Non-pigmented ciliary epithelial cell (primary cell): ENCODE measurements around the gene PTPRT.

Experiments used
- DNase-seq: peaks from one replicate; pipeline ENCODE4 v3.0.0-alpha.2; 2010; ENCODE audit warnings: low read depth

The PTPRT gene

GRCh38 chr20:43189554-43190331 is at the start of gene PTPRT:
Gene PTPRT, minus strand, starts transcription at chr20:43189906. Its CDS starts 173 bp downstream, at chr20:43189733.
- DNase-seq: no peak

DNA sequence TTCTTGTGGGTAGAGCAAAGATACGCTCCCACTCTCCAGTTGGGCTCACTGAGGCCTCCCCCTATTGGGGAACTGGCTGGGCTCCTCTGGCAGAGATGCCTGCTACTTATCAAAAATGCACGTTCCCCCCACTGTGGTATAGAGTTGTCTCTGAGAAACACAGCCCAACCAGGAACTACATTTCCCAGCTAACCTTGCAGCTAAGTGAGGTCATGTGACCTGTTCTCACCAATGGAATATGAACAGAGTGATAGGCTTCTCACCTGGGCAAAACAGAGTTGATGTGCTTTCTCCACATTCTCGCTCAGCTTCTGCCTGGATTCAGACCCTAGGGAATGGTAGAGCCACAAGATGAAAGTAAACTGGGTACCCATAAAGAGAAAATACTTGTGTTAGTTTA is 49.1 kb upstream of the PTPRT start:
- no peak for DNase-seq

GRCh38 chr20:43238266-43238665 is 48.6 kb upstream of the PTPRT start:
- no peak for DNase-seq

- no peak for DNase-seq
These were observed 48.0 kb upstream of the PTPRT start for GRCh38 chr20:43237651-43238168.

DNA sequence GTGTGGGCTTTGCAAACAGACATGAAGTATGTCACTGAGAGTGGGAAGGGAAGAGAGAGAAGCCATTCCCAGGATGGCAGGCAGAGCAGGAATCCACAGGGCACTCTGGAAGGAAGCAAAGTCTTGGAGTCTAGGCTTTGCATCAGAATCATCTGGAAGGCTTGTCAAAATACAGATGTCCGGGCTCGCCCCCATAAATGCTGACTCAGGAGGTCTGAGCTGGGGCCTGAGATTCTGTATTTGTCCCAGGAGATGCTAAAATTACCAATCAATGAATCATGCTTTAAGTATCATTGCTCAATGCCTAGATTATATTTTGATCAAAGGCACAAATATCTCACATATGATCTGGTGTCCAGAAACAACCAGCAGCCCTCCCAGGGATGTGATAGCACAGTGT is 46.3 kb upstream of the PTPRT start:
- no peak for DNase-seq

GRCh38 chr20:43231829-43232228 is 42.1 kb upstream of the PTPRT start:
- no peak for DNase-seq

GRCh38 chr20:43229696-43230095 is 40.0 kb upstream of the PTPRT start:
- DNase-seq: no peak

- DNase-seq: peak; percentile 15
These were observed 30.9 kb upstream of the PTPRT start for GRCh38 chr20:43220612-43221011.

DNA sequence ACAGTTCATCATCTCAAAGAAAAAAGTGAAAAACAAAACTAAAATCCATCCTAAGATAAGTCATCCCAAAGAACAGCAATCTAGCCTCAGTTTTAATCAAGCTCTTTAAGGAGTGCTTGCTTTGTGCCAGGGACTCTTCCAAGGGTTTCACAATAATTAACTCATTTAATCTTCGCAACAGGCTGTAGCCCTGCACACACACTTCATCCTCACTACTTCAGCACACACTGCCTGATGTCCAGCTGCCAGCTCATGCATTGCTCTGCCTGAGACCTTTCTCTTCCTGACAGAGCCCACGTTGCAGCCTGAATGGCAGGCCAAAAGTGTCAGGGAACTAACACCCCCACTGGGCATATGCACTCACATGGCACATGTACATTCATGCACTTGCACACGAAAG is 21.2 kb upstream of the PTPRT start:
- no peak for DNase-seq

GRCh38 chr20:43209831-43210230 is 20.1 kb upstream of the PTPRT start:
- DNase-seq: no peak

- no peak for DNase-seq
These were observed 16.0 kb upstream of the PTPRT start for GRCh38 chr20:43205699-43206098.

DNA sequence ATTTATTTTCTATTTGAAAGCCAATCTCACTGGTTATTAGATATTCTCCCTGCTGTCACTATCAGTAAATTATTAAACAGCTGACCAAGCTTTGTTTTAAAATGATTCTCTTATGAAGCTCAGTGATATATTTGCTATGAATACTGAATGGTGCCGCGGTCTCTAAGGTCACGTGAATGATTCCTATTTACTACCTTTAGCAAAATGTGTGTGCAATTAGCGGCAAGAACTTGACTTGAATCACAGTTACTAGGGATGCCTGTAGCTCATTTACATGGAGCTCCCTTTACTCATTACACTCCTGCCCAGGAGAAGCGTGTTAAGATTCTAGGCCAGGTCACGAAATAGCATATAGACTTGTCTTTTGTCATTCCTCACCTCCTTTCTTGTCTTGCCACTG is 12.4 kb upstream of the PTPRT start:
- no peak for DNase-seq

DNA sequence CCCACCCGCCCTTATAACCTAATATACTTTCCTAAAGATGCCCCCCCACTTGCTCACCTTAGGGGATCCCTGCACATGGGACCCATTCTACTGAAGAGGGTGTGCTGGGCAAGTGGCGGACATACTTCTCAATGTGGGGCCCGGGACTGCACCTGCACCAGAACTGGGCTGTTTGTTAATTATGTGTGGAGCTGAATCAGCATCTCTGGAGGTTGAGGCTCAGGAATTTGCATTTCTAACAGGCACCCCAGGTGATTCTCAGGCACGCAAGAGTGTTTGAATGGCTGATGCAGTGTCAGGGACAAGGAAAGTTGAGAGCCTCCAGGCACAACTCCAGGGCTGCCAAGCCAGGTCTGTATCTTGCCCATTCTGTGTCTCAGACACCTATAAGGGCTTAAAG is 8.9 kb upstream of the PTPRT start:
- no peak for DNase-seq

GRCh38 chr20:43196243-43196642 is 6.5 kb upstream of the PTPRT start:
- DNase-seq: no peak

- no peak for DNase-seq
These were observed 4.4 kb upstream of the PTPRT start for GRCh38 chr20:43194137-43194536.

- DNase-seq: no peak
These were observed 3.7 kb upstream of the PTPRT start for GRCh38 chr20:43193443-43193842.

DNA sequence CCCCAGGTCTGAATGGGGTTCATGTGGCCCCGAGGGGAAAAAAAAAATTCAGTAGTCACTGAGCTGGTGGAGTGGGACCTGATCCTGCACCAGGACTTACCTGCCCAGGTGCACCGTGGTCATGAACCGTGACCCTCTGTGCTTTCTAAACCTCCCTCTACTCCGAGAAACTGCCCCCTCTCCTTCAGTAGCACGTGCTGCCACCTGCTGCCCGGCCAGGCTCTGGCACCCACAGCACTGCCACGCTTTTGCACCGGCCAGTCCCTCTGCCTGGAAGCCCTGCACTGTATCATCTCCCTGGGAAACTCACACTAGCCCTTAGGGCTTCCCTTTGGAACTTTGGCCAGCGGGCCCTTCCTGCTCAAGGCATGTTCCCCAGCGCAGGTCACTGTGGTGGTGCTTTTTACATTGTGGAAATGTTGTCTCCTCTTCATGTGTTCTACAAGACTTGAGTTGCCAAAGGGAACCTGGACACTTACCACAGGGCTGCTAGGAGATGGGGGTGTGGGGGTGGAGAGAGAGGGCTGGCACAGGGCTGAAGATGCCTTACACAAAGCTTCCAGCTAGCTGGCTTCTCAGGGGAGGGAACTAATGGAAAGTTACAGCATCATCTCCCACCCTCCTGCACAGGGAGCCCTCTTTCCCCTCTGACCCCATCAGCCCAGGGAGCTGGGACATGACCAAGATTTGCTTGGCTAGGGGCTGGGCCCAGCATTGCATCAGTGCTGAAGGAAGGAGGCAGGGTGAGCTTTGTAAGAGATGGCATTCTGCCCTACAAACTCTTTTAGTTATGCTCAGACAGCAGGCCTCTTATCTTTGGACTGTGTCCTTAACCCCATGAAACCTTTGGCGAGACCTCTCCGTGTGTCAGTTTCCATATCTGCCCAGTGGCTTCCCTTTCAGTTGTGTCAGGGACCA is 2.5 kb upstream of the PTPRT start:
- no peak for DNase-seq

DNA sequence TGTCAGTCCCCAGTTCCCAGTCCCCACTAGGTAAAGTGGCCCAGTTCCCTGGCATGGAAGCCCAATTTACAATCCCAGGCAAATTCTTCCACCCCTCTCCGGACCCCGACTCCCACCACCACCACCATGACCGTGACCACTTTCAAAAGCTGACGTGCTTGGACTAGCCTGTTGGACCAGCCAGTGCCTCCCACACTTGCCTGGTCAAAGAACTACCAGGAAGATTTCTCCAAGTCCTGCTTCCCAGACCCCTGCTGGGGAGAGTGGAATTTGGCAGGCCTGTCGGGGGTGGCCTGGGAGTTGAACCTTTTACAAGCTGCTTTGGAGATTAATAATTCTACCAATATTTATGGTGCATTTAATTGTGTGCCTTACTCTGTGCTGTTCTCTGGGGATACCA is 1.4 kb upstream of the PTPRT start:
- no peak for DNase-seq

DNA sequence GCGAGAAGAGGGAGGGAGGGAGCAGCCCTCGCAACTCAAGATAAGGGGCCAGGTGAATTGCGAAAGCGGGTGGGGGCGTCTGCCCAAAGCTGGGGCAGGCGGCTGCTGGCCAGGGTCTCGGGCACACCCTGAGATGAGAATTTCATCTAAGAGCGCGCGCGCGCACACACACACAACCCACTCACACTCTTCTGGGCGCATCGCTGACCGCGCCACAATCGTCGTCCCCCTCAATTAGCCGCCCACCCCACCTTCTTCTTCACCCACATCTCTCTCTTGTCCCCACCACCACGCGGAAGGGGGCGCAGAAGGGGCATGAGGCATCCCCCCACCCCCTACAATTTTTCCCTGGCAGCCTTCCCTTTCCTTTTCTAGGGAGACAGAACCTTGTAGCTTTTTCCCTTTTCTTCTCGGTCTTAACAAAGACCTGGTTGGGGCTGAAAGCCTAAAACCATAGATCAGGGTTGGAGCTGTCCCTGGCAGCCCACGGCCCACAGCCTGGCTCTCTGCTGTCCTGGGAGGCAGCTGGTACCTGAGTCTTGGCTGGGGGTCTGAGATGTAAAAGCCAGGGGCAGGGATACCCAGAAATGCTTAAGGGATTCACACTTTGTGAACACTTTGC is 737 bp upstream of the PTPRT start:
- no peak for DNase-seq

DNA sequence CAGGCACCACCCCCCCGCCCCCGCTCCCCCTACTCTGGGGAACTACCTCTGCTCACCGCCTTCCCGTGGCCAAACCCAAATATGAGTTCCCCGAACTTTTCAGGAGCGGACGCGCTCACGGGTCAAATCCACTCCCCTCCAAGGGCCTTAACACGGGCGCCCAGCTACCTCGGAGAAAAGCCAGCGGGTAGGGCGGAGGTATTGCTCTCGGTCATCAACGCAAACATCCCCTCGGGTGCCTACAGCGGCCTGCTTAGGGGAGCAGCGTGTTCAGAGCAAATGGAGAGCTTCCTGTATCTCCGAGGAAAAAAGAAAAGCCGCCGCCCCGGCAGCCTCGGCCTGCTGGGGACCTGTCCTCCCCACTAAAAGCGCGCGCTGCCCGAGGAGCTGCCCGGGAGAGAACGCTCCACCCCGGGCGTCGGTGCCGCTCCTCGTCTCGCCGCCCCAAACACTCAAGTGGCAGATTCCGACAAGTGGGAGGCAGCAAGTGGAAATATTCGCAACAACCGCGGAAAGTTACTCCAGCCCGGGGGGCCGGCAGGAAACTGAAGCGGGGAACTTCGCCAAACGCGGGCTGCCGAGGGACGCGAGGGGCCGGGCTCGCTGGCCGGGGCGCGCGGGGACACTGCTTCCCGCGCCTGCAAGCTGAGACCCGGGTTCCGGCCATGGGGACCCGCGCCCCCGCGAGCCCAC is 699 bp downstream of the PTPRT start:
- no peak for DNase-seq

DNA sequence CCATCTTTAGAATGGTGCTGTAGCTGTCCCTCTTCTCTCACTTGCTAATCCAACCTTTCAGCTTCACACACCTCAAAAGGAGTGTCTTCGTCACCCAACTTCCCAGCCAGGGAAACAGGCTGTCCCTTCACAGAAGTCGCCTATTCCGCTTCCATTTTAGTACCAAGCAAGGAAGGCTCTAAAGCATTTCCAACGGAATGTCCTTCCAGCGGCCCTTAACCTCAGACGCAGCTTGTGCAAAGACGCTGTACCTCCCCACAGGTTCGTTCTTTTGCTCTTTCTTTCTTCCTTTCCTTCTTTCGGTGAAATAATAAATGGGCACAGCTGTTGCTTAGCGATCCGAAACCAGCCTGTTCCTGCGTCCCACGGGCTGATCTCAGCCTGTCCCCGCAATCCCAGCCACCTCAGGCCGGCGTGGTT is 1.5 kb downstream of the PTPRT start:
- no peak for DNase-seq
